ENCODE data around the gene ELN. TPM values are rescaled to one million over a fixed set of nuclear protein-coding genes. Genes with fewer than 3 reads are reported as not detected.

Gene ELN
- total and polyA plus RNA-seq, 2 of the 8 experiments (the other 6 are each of a cell fraction or from before 2014, with no cell fraction given) = 5.1 to 5.6 TPM

DNA sequence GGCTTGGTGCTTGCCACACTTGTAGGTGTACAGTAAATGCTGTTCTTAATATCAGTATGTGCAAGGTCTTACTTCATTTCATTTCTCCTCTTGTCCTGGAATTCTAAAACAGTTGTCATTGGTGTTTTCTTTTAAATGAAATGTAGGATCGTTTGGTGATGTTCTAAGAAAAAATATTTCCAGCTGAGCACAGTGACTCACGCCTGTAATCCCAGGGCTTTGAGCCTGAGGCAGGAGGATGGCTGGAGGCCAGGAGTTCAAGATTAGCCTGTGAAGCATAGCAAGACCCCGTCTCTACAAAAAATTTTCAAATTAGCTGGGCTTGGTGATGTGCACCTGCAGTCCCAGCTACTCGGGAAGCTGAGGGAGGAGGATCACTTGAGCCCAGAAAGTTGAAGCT is 32.6 kb upstream of the ELN start (continued):
- TF ChIP-seq, protein P1, sequence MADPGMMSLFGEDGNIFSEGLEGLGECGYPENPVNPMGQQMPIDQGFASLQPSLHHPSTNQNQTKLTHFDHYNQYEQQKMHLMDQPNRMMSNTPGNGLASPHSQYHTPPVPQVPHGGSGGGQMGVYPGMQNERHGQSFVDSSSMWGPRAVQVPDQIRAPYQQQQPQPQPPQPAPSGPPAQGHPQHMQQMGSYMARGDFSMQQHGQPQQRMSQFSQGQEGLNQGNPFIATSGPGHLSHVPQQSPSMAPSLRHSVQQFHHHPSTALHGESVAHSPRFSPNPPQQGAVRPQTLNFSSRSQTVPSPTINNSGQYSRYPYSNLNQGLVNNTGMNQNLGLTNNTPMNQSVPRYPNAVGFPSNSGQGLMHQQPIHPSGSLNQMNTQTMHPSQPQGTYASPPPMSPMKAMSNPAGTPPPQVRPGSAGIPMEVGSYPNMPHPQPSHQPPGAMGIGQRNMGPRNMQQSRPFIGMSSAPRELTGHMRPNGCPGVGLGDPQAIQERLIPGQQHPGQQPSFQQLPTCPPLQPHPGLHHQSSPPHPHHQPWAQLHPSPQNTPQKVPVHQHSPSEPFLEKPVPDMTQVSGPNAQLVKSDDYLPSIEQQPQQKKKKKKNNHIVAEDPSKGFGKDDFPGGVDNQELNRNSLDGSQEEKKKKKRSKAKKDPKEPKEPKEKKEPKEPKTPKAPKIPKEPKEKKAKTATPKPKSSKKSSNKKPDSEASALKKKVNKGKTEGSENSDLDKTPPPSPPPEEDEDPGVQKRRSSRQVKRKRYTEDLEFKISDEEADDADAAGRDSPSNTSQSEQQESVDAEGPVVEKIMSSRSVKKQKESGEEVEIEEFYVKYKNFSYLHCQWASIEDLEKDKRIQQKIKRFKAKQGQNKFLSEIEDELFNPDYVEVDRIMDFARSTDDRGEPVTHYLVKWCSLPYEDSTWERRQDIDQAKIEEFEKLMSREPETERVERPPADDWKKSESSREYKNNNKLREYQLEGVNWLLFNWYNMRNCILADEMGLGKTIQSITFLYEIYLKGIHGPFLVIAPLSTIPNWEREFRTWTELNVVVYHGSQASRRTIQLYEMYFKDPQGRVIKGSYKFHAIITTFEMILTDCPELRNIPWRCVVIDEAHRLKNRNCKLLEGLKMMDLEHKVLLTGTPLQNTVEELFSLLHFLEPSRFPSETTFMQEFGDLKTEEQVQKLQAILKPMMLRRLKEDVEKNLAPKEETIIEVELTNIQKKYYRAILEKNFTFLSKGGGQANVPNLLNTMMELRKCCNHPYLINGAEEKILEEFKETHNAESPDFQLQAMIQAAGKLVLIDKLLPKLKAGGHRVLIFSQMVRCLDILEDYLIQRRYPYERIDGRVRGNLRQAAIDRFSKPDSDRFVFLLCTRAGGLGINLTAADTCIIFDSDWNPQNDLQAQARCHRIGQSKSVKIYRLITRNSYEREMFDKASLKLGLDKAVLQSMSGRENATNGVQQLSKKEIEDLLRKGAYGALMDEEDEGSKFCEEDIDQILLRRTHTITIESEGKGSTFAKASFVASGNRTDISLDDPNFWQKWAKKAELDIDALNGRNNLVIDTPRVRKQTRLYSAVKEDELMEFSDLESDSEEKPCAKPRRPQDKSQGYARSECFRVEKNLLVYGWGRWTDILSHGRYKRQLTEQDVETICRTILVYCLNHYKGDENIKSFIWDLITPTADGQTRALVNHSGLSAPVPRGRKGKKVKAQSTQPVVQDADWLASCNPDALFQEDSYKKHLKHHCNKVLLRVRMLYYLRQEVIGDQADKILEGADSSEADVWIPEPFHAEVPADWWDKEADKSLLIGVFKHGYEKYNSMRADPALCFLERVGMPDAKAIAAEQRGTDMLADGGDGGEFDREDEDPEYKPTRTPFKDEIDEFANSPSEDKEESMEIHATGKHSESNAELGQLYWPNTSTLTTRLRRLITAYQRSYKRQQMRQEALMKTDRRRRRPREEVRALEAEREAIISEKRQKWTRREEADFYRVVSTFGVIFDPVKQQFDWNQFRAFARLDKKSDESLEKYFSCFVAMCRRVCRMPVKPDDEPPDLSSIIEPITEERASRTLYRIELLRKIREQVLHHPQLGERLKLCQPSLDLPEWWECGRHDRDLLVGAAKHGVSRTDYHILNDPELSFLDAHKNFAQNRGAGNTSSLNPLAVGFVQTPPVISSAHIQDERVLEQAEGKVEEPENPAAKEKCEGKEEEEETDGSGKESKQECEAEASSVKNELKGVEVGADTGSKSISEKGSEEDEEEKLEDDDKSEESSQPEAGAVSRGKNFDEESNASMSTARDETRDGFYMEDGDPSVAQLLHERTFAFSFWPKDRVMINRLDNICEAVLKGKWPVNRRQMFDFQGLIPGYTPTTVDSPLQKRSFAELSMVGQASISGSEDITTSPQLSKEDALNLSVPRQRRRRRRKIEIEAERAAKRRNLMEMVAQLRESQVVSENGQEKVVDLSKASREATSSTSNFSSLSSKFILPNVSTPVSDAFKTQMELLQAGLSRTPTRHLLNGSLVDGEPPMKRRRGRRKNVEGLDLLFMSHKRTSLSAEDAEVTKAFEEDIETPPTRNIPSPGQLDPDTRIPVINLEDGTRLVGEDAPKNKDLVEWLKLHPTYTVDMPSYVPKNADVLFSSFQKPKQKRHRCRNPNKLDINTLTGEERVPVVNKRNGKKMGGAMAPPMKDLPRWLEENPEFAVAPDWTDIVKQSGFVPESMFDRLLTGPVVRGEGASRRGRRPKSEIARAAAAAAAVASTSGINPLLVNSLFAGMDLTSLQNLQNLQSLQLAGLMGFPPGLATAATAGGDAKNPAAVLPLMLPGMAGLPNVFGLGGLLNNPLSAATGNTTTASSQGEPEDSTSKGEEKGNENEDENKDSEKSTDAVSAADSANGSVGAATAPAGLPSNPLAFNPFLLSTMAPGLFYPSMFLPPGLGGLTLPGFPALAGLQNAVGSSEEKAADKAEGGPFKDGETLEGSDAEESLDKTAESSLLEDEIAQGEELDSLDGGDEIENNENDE (IDR thresholded peaks at IDR 0.05; ENCODE audit: insufficient replicate concordance, low read length) = no peak
- no peak for TF ChIP-seq ASH2L (IDR thresholded peaks at IDR 0.05; ENCODE audit: low read length)
